Fibroblast of mammary gland (primary cell): ENCODE results near the gene CPM.

ENCODE experiments used
- DNase-seq: peaks from one replicate; pipeline ENCODE4 v3.0.0-alpha.2; 2010; ENCODE audit warnings: low read depth
- H3K4me3 ChIP-seq: 2 replicates; pipeline ENCODE4 v1.5.1; 2011; ENCODE audit warnings: low read depth, mild to moderate bottlenecking, low read length, moderate library complexity; ENCODE audit not compliant: control insufficient read depth
- CTCF ChIP-seq: conservative IDR thresholded peaks from 2 replicates; pipeline ENCODE4 v1.5.1; 2011; ENCODE audit warnings: low read depth, low read length, inconsistent platforms; ENCODE audit not compliant: control insufficient read depth, insufficient read depth

Gene CPM

GRCh38 chr12:68901551-68901950 is 31.4 kb downstream of the CPM start:
- no peak overlapping the region for H3K4me3 ChIP-seq
- DNase-seq = no peak
- TF ChIP-seq CTCF = no peak

GRCh38 chr12:68901145-68901544 is 31.8 kb downstream of the CPM start:
- DNase-seq = no peak
- no peak for TF ChIP-seq CTCF
- H3K4me3 ChIP-seq = no peak overlapping the region

- no peak for TF ChIP-seq CTCF
- no peak overlapping the region for H3K4me3 ChIP-seq
- DNase-seq = no peak
Observed at GRCh38 chr12:68900241-68900640, 32.7 kb downstream of the CPM start.

- peak; percentile 97 for DNase-seq
- TF ChIP-seq CTCF = peak; percentile 93
- no peak overlapping the region for H3K4me3 ChIP-seq
Observed at GRCh38 chr12:68899251-68899771, 33.7 kb downstream of the CPM start.

- TF ChIP-seq CTCF = no peak
- H3K4me3 ChIP-seq = no peak overlapping the region
- DNase-seq = peak; percentile 42
Observed at GRCh38 chr12:68896881-68897540, 36.0 kb downstream of the CPM start.

GRCh38 chr12:68894276-68894855 is 38.6 kb downstream of the CPM start:
- no peak for TF ChIP-seq CTCF
- no peak overlapping the region for H3K4me3 ChIP-seq
- no peak for DNase-seq
